ENCODE data around the gene STXBP4. TPM values are rescaled to one million over a fixed set of nuclear protein-coding genes. Genes with fewer than 3 reads are reported as not detected.
A peak's percentile ranks its signal among the peaks of the same experiment; 100 is the strongest.

Gene STXBP4
- total RNA-seq, 2 experiments from 2014 or later, result 9.4 to 12.6 TPM

GRCh38 chr17:55040611-55041010 is 72.0 kb downstream of the STXBP4 start:
- Histone ChIP-seq H3K4me2 (ENCODE audit: low read length) (no peak overlapping the region), H3K36me3 (ENCODE audit: insufficient read depth, low read length) (0 out of 2 replicates have a peak, but pooled peaks cover 5% of the 10 kb centered on the region), H2AFZ (ENCODE audit: low read length) (no peak overlapping the region), H3K4me3 (ENCODE audit: low read depth, low read length, poor library complexity, severe bottlenecking) (no peak overlapping the region), H3K4me1 (ENCODE audit: insufficient read depth, low read length, poor library complexity, severe bottlenecking) (no peaks in the 10 kb centered on the region), H3K27ac (ENCODE audit: low read depth, low read length, poor library complexity, severe bottlenecking) (no peak overlapping the region), H4K20me1 (ENCODE audit: insufficient read depth, low read length) (no peaks in the 10 kb centered on the region), H3K9me2 (ENCODE audit: insufficient read depth, low read length) (no peaks in the 10 kb centered on the region), H3K79me2 (ENCODE audit: insufficient read depth, low read depth, low read length) (no peaks in the 10 kb centered on the region), H3K9me3 (ENCODE audit: low read length) (no peaks in the 10 kb centered on the region)
- intact Hi-C loops (cut with micrococcal nuclease; ENCODE audit: unreplicated experiment), result no loop called here
- DNase-seq (ENCODE audit: low spot score), result no peak
- ChIA-PET POLR2A (no interaction called here), CTCF (ENCODE audit: unreplicated experiment) (no interaction called here)
- no peak for TF ChIP-seq EZH2phosphoT487 (IDR thresholded peaks at IDR 0.05; ENCODE audit: borderline replicate concordance, low read depth, low read length)
- no peak for TF ChIP-seq CTCF (conservative IDR thresholded peaks at IDR 0.05; ENCODE audit: low read length)
- no TSS peak for BruUV-seq (replicated peaks)

DNA sequence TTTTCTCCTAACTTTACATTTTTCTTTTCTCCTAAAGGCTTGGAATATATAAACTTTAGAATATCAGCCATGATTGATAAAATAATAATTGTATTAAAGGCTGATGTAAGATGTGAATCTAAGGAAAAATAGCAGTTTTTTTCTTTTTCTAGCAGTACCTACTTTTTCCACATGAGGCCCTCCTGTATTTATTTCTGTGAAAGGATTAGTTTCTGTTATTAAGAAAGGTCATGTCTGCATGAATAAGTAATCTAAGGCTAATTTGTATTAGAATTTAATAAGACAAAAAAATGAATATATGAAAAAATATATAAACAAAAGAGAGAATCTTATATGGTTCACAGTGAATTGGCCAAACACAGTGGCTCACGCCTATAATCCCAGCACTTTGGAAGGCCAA is 85.3 kb downstream of the STXBP4 start:
- Histone ChIP-seq H3K4me2 (ENCODE audit: low read length) (no peak overlapping the region), H3K4me1 (ENCODE audit: insufficient read depth, low read length, poor library complexity, severe bottlenecking) (no peaks in the 10 kb centered on the region), H3K4me3 (ENCODE audit: low read depth, low read length, poor library complexity, severe bottlenecking) (no peak overlapping the region), H3K9me3 (ENCODE audit: low read length) (no peaks in the 10 kb centered on the region), H2AFZ (ENCODE audit: low read length) (no peak overlapping the region), H3K36me3 (ENCODE audit: insufficient read depth, low read length) (no peaks in the 10 kb centered on the region), H4K20me1 (ENCODE audit: insufficient read depth, low read length) (no peaks in the 10 kb centered on the region), H3K9me2 (ENCODE audit: insufficient read depth, low read length) (no peaks in the 10 kb centered on the region), H3K79me2 (ENCODE audit: insufficient read depth, low read depth, low read length) (no peaks in the 10 kb centered on the region), H3K27ac (ENCODE audit: low read depth, low read length, poor library complexity, severe bottlenecking) (no peak overlapping the region)
- TF ChIP-seq CTCF (conservative IDR thresholded peaks at IDR 0.05; ENCODE audit: low read length) (peak; percentile 79), EZH2phosphoT487 (IDR thresholded peaks at IDR 0.05; ENCODE audit: borderline replicate concordance, low read depth, low read length) (no peak)
- POLR2A ChIA-PET, result no interaction called here
- CTCF ChIA-PET (ENCODE audit: unreplicated experiment), result no interaction called here
- peak; percentile 20 for DNase-seq (ENCODE audit: low spot score)
- intact Hi-C loops (cut with micrococcal nuclease; ENCODE audit: unreplicated experiment), result loop anchor here (1.0 to 5.0 kb wide), 3 partner anchors 123 to 293 kb away; no protein-coding TSS in a partner anchor
- no TSS peak for BruUV-seq (replicated peaks)

GRCh38 chr17:55054429-55054828 is 85.9 kb downstream of the STXBP4 start:
- CTCF ChIA-PET (ENCODE audit: unreplicated experiment), result no interaction called here

More at GRCh38 chr17:55054429-55054828, 85.9 kb downstream of the STXBP4 start:
- TF ChIP-seq EZH2phosphoT487 (IDR thresholded peaks at IDR 0.05; ENCODE audit: borderline replicate concordance, low read depth, low read length) (no peak), CTCF (conservative IDR thresholded peaks at IDR 0.05; ENCODE audit: low read length) (no peak)
- H3K4me3 ChIP-seq (ENCODE audit: low read depth, low read length, poor library complexity, severe bottlenecking), result no peak overlapping the region
- no peaks in the 10 kb centered on the region for H4K20me1 ChIP-seq (ENCODE audit: insufficient read depth, low read length)
- intact Hi-C loops (cut with micrococcal nuclease; ENCODE audit: unreplicated experiment), result loop anchor here (1.0 to 5.0 kb wide), 3 partner anchors 123 to 293 kb away; no protein-coding TSS in a partner anchor
- H3K27ac ChIP-seq (ENCODE audit: low read depth, low read length, poor library complexity, severe bottlenecking), result no peak overlapping the region
- no TSS peak for BruUV-seq (replicated peaks)
- H3K4me1 ChIP-seq (ENCODE audit: insufficient read depth, low read length, poor library complexity, severe bottlenecking), result no peaks in the 10 kb centered on the region
- H2AFZ ChIP-seq (ENCODE audit: low read length), result no peak overlapping the region
- no peaks in the 10 kb centered on the region for H3K9me2 ChIP-seq (ENCODE audit: insufficient read depth, low read length)
- no peaks in the 10 kb centered on the region for H3K79me2 ChIP-seq (ENCODE audit: insufficient read depth, low read depth, low read length)
- H3K4me2 ChIP-seq (ENCODE audit: low read length), result no peak overlapping the region
- no peak for DNase-seq (ENCODE audit: low spot score)
- no peaks in the 10 kb centered on the region for H3K9me3 ChIP-seq (ENCODE audit: low read length)
- POLR2A ChIA-PET, result no interaction called here
- H3K36me3 ChIP-seq (ENCODE audit: insufficient read depth, low read length), result no peaks in the 10 kb centered on the region

All from OCI-LY7 (cell line).